DND-41 (cell line): ENCODE data around the gene KCNMA1.

ENCODE experiments used
- CTCF ChIP-seq: IDR thresholded peaks from 2 replicates; pipeline ENCODE4 v1.5.1; 2012; ENCODE audit warnings: borderline replicate concordance, low read length, moderate library complexity, mild to moderate bottlenecking; ENCODE audit not compliant: poor library complexity, severe bottlenecking; ENCODE audit errors: extremely low read depth
- EZH2 ChIP-seq: IDR thresholded peaks from 3 replicates; pipeline ENCODE4 v1.6.1; 2012; ENCODE audit warnings: borderline replicate concordance, low read depth, mild to moderate bottlenecking, moderate library complexity, low read length, inconsistent platforms; ENCODE audit not compliant: severe bottlenecking

DNA sequence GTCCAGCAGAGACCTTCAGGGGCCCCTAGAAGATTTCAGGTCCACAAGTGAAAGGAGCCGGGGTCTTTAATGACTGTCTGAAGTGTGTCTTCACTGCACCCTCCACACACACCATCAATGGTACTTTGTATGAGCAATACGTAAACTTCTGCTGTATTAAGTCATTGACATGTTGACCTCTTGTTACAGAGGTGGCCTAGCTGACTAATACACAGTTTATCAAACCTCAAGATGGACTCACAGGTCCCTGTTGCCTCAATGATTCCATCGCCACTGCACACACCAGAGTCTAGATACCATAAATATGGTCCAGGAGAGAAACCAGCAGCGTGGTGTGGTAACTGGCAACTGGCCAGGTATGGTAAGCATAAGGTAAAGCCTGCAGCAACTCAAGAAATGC lies 19.5 kb downstream of the KCNMA1 start:
- no peak for TF ChIP-seq CTCF
- no peak for TF ChIP-seq EZH2
